GM18505 (cell line): ENCODE measurements around the gene MITF.

ENCODE experiments used
- ATAC-seq: cut with Tn5 transposase; IDR thresholded peaks from one replicate; pipeline ENCODE4 v1.9.1; 2021; ENCODE audit not compliant: unreplicated experiment
- POLR2A ChIP-seq: IDR thresholded peaks from 4 replicates; pipeline ENCODE4 v1.6.1; 2011; ENCODE audit warnings: borderline replicate concordance; ENCODE audit not compliant: insufficient read depth, insufficient read length; ENCODE audit errors: extremely low read depth

MITF gene

DNA sequence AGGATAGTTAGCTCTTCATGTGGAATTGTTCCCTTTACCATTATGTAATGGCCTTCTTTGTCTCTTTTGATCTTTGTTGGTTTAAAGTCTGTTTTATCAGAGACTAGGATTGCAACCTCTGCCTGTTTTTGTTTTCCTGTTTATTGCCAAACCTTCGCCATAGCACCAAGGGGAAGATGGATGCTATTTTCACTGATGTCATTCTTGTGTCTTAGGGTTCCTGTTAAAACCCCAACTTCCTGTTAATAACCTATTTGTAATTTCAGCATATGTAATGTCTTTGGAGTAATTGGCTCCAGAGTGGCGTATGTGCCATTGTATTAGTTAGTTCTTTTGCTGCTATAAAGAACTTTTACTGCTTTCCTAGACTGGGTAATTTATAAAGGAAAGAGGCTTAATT, 271.1 kb downstream of the MITF start:
- TF ChIP-seq POLR2A: no peak
- no peak for ATAC-seq

DNA sequence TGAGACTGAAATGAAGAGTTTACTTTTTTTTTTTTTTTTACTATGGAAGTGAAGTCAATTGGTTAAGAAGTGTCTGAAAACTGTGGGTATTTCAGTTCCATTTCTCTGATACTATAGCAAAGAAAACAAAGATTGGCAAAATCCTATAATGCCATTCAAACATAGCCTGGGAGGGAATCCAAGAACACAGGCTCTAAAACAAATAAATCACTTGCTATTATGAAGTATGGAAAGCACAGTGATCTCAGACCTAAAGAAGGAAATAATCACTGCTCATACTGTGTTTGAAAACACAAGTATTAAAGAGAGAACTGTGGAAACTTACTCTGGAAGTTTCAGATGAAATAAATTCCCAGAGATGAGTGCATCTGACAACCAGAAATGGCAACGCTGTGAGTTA, 272.3 kb downstream of the MITF start:
- ATAC-seq: no peak

More for the DNA sequence above, 272.3 kb downstream of the MITF start:
- no peak for TF ChIP-seq POLR2A
